ENCODE measurements around the gene MYO15B.

The MYO15B gene

DNA sequence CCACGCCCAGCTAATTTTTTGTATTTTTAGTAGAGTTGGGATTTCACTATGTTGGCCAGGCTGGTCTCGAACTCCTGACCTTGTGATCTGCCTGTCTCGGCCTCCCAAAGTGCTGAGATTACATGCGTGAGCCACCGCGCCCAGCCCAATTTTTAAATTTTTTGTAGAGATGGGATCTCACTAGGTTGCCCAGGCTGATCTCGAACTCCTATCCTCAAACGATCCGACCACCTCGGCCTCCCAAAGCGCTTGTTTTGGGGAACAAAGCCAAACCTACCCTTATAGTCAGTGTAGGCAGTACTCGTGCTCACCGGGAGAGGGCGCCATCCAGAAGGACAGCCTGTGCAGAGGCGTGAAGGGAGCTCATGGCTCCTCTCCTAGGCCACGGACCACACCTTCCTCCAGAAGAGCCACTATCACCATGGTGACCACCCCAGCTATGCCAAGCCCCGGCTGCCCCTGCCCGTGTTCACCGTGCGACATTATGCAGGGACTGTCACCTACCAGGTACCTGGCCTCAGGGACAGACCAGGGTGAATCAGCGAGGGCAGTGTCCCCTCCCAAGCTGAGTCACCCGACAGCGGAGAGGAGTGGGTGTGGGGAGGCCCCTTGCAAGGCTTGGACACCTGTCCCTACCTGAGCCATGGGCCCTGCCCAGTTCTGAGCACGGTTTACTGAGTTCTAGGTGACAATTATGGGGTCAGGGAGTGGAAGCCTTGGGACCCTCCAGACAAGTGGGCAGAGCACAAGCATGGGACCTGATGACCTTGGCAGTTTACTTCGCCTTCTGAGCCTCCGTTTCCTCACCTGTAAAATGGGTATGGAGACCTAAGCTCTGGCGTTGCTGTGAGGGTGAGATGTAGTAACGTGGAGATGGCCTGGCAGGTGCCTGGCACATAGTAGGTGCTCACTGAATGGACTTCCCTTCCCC lies 13.7 kb downstream of the MYO15B start:
- in situ Hi-C loops (cut with MboI; ENCODE audit: low sequenced_read_pairs) = no loop called here

DNA sequence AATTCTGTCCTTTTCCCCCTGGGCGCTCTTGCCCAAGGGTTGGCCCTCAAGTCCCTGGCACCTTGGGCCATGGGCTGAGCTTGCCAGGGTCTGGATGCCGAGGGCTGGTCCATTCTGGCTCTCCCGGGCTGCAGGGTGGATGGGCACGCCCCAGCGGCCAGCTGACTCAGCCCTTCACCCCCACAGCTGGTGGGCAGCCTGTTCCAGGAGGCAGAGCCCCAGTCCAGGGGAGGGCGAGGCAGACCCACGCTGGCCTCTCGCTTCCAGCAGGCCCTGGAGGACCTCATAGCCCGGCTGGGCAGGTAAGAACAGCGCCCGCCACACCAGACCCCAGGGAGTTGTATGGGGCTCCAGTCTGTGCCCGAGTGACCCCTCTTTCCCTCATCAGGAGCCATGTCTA lies 15.0 kb downstream of the MYO15B start:
- in situ Hi-C loops (cut with MboI; ENCODE audit: low sequenced_read_pairs) = no loop called here

DNA sequence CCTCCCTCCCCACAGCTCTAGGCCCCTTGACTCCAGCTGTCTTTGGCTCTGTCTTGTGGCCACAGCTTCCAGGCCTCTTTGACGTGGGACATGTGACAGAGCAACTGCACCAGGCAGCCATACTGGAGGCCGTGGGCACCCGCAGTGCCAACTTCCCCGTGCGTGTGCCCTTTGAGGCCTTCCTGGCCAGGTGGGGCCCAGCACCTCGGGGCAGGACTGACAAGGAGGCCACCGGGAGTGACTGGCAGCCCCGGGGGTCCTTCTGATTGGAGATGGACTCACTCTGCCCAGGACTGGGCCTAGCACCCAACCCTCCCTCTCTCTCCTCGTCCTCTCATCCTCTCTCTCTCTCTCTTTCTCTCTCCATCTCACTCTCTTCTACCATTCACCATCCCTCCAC lies 15.5 kb downstream of the MYO15B start:
- in situ Hi-C loops (cut with MboI; ENCODE audit: low sequenced_read_pairs) = no loop called here

DNA sequence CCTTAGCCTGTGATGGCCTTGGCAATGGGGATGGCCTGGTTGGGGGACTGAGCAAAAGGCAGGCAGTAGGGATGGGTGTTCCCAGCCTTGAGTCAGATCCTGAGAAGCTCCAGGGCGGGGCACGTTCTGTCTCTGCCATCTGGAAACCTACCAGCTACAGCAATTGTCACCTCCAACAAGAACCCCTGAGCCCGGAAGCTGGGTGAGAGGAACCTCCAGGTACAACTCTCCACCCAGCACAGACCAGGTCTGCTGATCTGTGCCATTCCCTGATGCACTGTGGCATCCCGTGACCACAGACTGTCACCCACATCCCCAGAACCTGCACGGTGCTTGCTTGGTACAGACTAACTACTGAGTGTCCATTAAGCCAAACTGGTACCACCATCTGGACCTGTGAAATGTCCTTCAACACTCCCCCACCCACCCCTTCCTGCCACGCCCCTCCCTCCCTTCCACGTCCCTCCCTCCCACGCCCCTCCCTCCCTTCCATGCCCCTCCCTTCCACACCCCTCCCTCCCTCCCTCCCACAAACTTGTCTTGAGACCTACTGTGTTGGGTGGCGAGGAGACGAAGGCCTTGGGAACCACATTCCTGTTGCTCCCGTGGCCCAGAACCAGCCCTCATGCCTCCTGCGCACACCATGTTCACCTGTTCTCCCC lies 16.6 kb downstream of the MYO15B start:
- in situ Hi-C loops (cut with MboI; ENCODE audit: low sequenced_read_pairs) = no loop called here

DNA sequence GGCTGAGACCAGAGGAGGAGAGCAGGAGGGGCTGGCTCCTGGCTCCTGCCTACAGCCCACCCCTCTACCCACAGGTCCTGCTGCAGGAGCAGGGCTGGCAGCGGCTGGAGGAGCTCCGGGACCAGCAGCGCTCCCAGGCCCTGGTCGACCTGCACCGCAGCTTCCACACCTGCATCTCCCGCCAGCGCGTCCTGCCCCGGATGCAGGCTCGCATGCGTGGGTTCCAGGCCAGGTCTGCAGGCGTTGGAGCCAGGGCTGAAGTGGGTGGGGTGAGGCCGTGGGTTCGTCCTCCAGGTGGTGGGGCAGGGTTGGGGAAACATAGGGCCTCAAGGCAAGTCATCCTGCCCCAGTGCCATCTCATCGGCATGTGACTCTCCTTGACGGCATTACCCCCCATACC lies 18.2 kb downstream of the MYO15B start:
- in situ Hi-C loops (cut with MboI; ENCODE audit: low sequenced_read_pairs) = no loop called here

DNA sequence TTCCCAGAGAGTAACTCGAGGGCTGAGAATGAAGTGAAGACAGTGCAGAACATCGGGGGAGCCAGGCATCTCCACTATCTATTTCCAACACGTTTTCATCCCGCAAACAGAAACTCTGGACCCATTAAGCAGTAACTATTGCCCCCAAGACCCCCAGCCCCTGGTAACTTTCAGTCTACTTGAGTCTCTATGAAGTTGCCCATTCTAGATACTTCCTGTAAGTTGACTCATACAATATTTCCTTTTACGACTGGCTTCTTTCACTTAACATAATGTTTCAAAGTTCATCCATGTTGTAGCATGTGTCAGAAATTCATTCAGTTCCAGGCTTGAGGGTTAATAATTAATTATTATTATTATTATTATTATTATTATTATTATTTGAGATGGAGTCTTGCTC lies 19.5 kb downstream of the MYO15B start:
- in situ Hi-C loops (cut with MboI; ENCODE audit: low sequenced_read_pairs) = no loop called here

DNA sequence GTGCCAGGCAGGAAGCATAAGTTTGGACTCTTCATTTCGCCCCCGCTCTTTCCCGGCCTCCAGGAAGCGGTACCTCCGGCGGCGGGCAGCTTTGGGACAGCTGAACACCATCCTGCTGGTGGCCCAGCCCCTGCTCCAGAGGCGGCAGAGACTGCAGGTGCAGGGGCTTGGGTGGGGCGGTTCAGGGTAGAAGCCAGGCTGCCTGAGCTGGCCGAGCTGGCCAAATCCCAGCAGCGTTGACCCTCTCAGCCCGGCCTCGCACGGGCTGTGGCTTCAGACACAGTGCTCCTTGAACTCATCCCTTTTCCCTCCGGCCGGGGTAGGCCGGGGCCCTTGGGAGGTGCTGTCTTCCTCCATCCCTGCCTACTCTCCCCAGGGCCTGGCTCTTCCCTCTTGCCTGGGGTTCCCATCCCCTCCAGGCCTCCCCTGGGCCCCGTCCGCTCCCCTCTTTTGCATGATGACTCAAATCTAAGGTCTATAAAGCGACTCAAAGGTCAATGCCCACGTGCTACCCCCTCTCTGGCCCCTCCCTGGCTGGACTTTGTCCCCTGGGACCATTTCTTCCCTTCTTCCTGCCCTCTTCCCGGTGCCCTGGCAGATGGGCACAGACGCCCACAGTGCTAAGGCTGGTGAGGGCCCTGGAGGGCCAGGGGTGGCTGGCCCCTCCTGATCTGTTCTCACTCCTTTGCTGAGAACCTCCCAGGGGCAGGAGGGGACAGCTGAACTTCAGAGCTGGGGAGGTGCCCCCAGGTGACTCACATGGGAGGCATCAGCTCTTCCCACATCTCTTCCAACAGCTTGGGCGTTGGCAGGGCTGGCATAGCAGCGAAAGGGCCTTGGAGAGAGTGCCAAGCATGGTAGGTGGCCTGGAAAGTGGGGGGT lies 22.7 kb downstream of the MYO15B start:
- in situ Hi-C loops (cut with MboI; ENCODE audit: low sequenced_read_pairs) = no loop called here

DNA sequence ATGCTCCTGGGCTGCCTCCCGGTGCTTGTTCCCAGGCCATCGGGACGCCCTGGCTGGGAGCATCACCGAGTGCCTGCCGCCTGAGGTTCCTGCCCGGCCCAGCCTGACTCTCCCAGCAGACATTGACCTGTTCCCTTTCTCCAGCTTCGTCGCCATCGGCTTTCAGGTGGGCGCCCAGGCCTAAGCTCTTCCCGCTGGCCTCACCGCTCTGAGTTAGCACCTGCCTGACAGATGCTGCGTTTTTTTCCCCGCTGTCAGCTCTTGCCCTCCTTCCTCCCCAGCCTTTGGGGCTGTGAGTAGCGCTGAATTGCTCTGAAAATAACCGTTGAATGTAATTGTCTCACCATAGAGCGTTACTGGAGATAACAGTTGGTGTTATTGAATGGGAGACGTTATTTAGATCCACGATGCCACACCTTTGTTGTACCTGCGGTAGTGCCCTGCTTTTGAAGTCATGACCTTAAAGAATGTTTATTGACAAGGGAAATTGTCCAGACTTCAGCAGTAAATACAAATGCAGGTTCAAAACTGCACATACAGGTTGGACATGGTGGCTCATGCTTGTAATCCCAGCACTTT lies 24.3 kb downstream of the MYO15B start:
- in situ Hi-C loops (cut with MboI; ENCODE audit: low sequenced_read_pairs) = no loop called here

DNA sequence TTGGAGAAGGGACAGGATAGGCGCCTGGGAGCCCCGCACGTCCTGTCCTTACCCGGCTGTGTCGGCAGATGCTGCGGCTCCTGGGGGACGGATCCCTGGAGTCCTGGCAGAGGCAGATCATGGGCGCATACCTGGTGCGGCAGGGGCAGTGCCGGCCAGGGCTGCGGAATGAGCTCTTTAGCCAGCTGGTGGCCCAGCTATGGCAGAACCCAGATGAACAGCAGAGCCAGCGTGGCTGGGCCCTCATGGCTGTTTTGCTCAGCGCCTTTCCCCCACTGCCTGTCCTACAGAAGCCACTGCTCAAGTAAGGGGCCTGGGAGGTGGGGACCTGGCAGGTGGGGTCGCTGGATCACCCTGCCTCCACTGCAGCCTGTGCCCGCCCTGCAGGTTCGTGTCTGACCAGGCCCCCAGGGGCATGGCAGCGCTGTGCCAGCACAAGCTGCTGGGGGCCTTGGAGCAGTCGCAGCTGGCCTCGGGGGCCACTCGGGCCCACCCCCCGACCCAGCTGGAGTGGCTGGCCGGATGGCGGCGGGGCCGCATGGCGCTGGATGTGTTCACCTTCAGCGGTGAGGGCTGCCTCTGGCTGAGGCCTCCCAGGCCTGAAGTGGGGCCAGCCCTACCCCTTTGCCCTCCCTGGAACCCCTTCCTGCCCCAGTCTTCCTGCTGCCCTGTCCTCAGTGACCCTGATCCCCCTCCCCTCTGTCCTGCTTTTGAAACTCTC lies 25.5 kb downstream of the MYO15B start:
- in situ Hi-C loops (cut with MboI; ENCODE audit: low sequenced_read_pairs) = no loop called here

DNA sequence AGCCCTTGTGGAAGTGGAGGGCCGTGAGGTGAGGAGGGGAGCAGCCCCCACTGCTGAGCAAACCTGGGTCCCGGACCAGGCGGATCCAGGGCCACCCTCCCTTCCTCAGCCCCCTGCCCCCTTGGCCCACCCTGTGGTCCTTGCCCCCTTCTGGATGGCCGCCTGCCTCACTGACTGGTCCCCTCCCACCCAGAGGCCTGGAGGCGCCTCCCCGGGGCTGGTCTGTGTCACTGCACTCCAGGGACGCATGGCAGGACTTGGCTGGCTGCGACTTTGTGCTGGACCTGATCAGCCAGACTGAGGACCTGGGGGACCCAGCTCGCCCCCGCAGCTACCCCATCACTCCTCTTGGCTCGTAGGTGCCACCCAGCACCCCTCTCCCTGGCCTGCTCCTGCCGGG lies 26.4 kb downstream of the MYO15B start:
- in situ Hi-C loops (cut with MboI; ENCODE audit: low sequenced_read_pairs) = no loop called here

DNA sequence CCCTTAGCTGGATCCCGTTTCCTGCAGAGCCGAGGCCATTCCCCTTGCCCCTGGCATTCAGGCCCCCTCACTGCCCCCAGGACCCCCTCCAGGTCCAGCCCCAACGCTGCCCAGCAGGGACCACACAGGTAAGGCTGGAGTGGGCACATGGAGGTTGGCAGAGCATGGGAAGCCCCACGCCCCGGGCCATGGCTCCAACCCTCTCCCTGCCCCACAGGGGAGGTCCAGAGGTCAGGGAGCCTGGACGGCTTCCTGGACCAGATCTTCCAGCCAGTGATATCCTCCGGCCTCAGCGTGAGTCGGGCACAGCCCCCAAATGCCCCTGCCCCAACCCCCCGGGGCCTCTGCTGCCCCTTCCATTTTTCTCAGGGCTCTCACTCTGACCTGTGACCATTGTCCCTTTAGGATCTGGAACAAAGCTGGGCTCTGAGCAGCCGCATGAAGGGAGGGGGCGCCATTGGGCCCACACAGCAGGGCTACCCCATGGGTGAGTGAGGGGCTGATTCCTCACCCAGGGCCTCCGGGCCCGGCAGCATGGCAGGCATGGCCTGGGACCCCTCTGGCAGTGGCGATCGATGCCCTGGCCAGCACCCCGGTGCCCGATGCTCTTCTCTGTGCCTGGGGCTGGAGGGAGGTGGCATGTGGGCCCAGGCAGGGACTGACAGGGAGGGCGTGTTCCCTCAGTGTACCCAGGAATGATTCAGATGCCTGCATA lies 27.1 kb downstream of the MYO15B start:
- in situ Hi-C loops (cut with MboI; ENCODE audit: low sequenced_read_pairs) = no loop called here

DNA sequence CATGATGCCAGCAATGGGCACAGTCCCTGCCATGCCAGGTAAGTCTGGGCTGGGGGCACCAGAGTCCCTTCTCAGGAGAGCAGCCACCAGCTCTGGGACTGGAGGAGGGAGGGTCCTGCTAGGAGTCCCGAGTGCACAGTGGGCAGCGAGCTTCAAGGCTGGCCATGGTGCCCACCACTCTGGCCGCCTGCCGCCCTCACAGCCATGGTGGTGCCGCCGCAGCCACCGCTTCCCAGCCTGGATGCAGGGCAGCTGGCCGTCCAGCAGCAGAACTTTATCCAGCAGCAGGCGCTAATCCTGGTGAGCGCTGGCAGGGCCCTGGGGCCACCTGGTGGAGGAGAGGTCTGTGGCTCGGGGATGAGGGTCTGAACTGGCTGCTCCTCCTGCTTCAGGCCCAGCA lies 27.7 kb downstream of the MYO15B start:
- in situ Hi-C loops (cut with MboI; ENCODE audit: low sequenced_read_pairs) = no loop called here

DNA sequence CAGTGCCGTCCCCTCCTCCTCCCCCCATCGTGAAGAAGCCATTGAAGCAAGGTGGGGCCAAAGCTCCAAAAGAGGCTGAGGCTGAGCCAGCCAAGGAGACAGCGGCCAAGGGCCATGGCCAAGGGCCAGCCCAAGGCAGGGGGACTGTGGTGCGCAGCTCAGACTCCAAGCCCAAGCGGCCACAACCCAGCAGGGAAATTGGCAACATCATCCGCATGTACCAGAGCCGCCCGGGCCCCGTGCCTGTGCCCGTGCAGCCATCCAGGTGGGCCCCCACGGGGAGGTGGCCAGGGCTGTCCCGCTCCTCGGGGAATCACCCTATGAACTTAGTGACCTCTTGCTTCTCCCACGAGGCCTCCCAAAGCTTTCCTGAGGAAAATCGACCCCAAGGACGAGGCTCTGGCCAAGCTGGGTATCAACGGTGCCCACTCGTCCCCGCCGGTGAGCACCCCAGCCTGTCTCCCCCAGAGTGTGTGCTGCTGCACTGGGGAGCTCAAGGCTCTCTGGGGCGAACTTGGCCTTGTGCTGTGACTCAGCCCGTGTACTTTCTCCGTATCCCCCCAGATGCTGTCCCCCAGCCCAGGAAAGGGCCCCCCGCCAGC lies 29.0 kb downstream of the MYO15B start:
- in situ Hi-C loops (cut with MboI; ENCODE audit: low sequenced_read_pairs) = no loop called here

DNA sequence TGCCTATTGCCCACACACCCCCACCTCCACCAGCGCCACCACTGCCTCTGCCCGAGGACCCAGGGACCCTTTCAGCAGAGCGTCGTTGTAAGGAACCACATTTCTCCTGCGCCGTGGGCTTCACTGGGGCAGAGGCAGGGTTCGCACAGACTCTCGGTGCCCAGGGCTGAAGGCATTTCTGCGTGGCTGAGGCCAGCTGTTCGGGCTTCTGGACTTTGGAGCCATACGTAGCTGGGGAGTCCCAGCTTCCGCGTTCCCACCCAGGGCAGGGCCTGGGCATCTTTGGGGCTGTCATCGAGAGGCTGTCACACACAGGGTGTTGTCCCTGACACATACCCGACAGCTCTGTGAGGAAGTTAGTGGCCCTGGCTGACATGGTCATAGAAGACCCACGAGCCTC lies 29.6 kb downstream of the MYO15B start:
- in situ Hi-C loops (cut with MboI; ENCODE audit: low sequenced_read_pairs) = no loop called here

DNA sequence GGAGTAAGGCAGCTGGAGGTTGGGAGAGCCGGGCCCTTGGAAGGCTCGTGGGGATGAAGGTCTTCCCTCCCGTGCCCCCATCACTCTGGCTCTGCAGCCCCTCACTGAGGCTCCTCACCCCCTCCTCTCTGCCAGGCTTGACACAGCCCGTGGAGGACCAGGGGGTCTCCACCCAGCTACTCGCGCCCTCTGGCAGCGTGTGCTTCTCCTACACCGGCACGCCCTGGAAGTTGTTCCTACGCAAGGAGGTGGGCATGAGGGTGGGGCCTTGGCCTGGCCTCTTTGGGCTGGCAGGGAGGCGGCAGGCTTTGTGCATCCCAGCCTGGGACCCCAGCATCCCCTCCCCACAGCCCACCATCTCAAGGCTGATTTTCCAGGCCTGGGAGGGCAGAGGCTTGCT lies 30.1 kb downstream of the MYO15B start:
- in situ Hi-C loops (cut with MboI; ENCODE audit: low sequenced_read_pairs) = no loop called here

DNA sequence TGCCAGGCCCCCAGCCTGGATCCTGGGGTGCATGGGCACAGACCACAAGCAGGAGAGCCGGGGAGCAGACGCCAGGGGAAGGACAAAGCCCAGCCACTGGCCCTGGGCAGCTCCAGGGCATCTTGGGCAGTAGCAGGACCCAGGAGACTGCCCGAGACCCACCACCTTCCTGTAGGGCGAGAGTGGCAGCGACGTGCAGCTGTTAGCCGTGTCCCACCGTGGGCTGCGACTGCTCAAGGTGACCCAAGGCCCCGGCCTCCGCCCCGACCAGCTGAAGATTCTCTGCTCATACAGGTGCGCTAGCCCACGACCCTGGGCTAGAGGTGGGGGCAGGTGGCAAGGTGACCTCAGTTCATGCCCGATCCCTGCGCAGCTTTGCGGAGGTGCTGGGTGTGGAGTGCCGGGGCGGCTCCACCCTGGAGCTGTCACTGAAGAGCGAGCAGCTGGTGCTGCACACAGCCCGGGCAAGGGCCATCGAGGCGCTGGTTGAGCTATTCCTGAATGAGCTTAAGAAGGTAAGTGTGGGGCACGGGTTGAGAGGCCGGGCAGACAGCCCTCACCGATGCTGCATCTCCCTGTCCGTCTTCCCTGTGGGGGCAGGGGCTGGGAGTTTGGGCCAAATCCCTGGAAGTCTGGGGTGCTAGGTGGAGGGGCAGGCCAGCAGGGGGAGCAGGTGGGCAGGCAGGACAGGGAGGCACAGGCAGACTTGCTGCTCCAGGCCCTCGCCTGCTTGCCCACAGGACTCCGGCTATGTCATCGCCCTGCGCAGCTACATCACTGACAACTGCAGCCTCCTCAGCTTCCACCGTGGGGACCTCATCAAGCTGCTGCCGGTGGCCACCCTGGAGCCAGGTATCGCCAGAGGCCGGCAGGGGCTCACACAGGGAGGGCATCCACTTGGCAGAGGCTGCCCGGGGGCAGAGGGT lies 32.2 kb downstream of the MYO15B start:
- in situ Hi-C loops (cut with MboI; ENCODE audit: low sequenced_read_pairs) = no loop called here

DNA sequence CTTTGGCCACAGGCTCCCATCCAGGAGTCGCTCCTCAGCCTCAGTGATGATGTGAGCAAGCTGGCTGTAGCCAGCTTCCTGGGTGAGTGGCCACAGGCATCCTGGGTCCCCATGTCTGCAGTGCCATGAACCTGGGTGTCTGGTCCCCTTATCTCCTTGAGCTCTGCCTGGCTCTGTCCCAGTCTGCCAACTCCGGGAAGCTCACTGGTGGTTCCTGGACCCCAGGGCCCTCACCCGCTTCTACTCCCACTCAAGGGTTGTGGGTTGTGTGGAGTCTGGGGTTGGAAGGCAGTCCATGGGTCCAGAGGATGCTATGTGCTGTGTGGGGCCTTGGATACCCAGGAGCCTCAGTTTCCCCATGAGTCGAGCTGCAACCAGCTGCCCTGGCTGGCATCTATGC lies 33.9 kb downstream of the MYO15B start:
- in situ Hi-C loops (cut with MboI; ENCODE audit: low sequenced_read_pairs) = no loop called here

DNA sequence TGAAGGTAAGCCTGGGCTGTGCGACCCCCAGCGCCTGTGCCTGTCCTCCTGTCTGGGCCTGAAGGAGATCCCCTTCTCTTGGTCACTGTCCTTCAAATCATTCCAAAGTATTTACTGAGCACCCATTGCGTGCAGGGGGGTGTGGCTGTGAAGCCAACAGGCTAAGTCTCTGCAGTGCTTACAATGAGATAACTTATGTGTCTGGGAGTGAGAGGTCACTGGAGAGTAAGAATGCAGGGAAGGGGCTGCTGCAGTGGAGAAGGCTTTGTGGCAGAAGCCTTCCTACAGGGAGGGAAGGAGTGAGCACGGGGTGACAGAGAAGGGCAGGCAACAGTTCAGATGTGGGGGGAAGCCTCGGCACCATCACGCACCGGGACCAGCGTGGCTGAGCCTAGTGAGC lies 34.5 kb downstream of the MYO15B start:
- in situ Hi-C loops (cut with MboI; ENCODE audit: low sequenced_read_pairs) = no loop called here
